Mucosa of descending colon (tissue), 3 donors: ENCODE results near the gene COL8A1. TPM values are rescaled to one million over a fixed set of nuclear protein-coding genes. Genes with fewer than 3 reads are reported as not detected.

Experiments used
- ATAC-seq: fragments of 200-7000 bp; cut with Tn5 transposase; one replicate; pipeline ENCODE4 v1.9.1; 2020; ENCODE audit warnings: mild to moderate bottlenecking, moderate library complexity
- DNase-seq, 3 donors: peaks; one replicate each; pipeline ENCODE4 v3.0.0-alpha.2; 2020
- H3K36me3 ChIP-seq: fragments of 200-600 bp; one replicate; pipeline ENCODE4 v1.8.0; 2021; ENCODE audit warnings: low read depth, mild to moderate bottlenecking
- H3K4me1 ChIP-seq: fragments of 200-600 bp; one replicate; pipeline ENCODE4 v1.8.0; 2021; ENCODE audit warnings: low read depth, mild to moderate bottlenecking
- H3K4me3 ChIP-seq: fragments of 200-600 bp; one replicate; pipeline ENCODE4 v1.8.0; 2021; ENCODE audit warnings: mild to moderate bottlenecking
- H3K9me3 ChIP-seq: fragments of 200-600 bp; one replicate; pipeline ENCODE4 v1.8.0; 2021; ENCODE audit warnings: mild to moderate bottlenecking
- intact Hi-C, 2 donors: fragments of 100-400 bp; cut with DNase I in 1 of 2; cut with micrococcal nuclease in 1 of 2; formaldehyde crosslinking; loops; one replicate each; pipeline versions ENCODE4 v1.11.0 to v1.11.1; 2022; cut with DNase I, micrococcal nuclease
- total RNA-seq, 3 donors: library from RNA; stranded (reverse); fragmentation: NEBNext Ultra II Directional in 2 of 3; extraction: Animal tissue kit (Norgen Biotek cat#: 25700) in 2 of 3; gene quantifications; one replicate each; pipeline versions ENCODE4 v1.2.1 to v1.2.4, GENCODE V29; 2021 to 2023
- TF ChIP-seq, protein P1 (sequence below): fragments of 200-600 bp; IDR thresholded peaks from one replicate; pipeline ENCODE4 v1.8.0; 2022; ENCODE audit warnings: antibody characterized with exemption, mild to moderate bottlenecking
- donor health status: DM: no; HTN: no; CAD: no; lungs with moderate emphysema.
- donor health status: DM: no; HTN: no; CAD: no.
- donor health status: DM: no; HTN: yes; CAD: no.

COL8A1 gene
- total RNA-seq, 3 donors from 2014 or later: 0.75 to 7.6 (median 3.8) TPM

DNA sequence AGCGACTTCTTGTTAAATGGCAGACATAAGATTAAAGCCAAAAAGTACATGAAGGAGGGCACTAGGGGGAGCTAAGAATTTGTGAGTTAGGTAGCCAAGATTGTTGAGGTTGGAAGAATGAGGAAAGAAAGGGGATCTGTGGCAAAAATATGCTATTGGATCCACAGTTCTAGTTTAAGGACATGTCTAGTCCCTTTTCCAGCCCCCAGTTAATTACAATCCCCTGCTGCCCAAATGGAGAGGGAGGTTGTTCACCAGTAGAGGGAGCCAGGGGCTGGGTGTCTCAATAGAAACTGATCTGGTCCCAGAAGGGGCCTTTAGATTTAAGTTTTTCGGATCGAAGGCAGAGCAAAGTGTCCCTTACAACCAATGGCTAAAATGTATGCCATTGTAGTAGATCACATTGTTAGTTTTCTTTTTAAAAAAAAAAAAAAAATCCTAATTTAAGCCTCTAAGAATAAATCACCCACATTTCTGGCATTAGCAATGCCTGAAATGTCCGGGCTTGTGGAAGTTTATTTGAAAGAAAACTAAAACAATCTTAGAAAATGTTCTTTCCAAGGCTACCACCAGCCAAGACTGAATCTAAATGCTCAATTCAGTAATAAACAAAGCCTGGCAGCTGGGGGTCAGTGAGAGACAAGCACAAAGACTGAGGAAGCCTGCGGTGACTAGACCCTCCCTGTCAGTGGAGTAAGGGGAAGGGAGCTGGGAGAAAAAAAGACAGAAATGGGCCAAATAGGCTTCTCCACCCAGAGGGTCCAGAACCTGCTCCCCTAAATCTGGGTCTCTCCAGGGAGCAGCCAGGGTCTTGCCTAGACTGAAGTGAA lies 7.1 kb downstream of the COL8A1 start:
- intact Hi-C loops: no loop called here
- DNase-seq (peak in 1 of 3 donors; percentile 27), ATAC-seq (no peak)
- no peaks in the 10 kb centered on the region for H3K36me3 ChIP-seq
- TF ChIP-seq, protein P1, sequence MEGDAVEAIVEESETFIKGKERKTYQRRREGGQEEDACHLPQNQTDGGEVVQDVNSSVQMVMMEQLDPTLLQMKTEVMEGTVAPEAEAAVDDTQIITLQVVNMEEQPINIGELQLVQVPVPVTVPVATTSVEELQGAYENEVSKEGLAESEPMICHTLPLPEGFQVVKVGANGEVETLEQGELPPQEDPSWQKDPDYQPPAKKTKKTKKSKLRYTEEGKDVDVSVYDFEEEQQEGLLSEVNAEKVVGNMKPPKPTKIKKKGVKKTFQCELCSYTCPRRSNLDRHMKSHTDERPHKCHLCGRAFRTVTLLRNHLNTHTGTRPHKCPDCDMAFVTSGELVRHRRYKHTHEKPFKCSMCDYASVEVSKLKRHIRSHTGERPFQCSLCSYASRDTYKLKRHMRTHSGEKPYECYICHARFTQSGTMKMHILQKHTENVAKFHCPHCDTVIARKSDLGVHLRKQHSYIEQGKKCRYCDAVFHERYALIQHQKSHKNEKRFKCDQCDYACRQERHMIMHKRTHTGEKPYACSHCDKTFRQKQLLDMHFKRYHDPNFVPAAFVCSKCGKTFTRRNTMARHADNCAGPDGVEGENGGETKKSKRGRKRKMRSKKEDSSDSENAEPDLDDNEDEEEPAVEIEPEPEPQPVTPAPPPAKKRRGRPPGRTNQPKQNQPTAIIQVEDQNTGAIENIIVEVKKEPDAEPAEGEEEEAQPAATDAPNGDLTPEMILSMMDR: peak; percentile 12
- H3K9me3 ChIP-seq: no peaks in the 10 kb centered on the region
- no peaks in the 10 kb centered on the region for H3K4me1 ChIP-seq
- no peak overlapping the region for H3K4me3 ChIP-seq

DNA sequence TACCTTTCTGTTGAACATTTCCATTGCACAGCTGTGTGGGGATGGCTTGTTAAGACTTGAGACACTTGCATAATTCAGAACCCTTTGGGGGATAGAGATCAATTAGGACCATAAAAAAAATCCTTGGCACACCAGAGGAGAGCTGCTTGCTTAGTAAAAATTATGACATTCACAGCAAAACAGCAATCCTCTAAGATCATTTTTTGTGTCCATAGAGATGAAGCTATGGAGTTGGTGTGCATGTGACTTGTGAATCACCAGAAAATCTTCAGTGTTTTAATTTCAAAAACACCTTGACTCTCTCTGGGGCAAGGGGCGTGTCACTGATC lies 7.7 kb downstream of the COL8A1 start:
- Histone ChIP-seq H3K4me3 (no peak overlapping the region), H3K4me1 (no peaks in the 10 kb centered on the region), H3K36me3 (no peaks in the 10 kb centered on the region), H3K9me3 (no peaks in the 10 kb centered on the region)
- ATAC-seq: no peak
- TF ChIP-seq, protein P1: no peak
- DNase-seq: no peak
- intact Hi-C loops: no loop called here

DNA sequence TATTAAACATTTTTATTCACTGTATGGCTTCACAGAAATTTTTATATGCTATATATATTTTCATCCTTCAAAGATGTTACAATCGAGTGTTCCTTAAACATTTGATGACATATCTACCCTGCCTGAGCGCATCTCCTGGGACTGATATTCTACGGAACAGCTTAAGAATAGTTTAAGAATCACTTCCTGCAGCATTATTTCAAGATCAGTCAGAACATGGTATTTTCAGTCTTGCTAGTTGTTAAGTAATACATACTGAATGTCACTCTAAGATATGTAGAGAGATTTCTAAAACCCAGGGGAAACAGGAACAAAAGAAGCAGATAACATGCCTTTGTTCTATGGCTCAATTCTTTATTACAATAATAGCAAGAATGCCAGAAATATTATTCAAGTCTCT lies 8.7 kb downstream of the COL8A1 start:
- H3K4me1 ChIP-seq: no peaks in the 10 kb centered on the region
- H3K9me3 ChIP-seq: no peaks in the 10 kb centered on the region
- TF ChIP-seq, protein P1: no peak
- no peaks in the 10 kb centered on the region for H3K36me3 ChIP-seq
- no peak overlapping the region for H3K4me3 ChIP-seq
- intact Hi-C loops: no loop called here
- ATAC-seq (no peak), DNase-seq (no peak)

DNA sequence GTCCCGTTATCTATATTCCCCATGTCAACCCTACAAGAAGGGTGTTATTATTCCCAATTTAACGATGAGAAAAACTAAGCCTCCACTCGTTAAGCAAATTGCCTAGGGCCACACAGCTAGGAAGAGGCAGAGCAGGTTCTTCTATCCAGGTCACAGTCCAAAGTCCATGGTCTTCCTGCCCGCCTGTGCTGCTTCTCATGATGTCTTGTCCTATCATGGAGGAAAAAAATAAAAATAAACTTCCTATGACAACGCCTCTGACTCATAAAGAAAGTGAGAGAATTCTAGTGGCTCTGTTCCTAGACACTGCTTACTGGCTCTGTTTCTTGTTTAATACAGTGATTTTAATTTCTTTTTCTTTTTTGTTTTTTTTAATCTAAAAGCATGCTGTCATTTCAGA lies 9.7 kb downstream of the COL8A1 start:
- Histone ChIP-seq H3K9me3 (no peaks in the 10 kb centered on the region), H3K4me3 (no peak overlapping the region), H3K4me1 (no peaks in the 10 kb centered on the region), H3K36me3 (no peaks in the 10 kb centered on the region)
- DNase-seq (peak in 2 of 3 donors; percentile 27 to 58), ATAC-seq (peak; percentile 91)
- intact Hi-C loops: no loop called here
- TF ChIP-seq, protein P1: no peak

DNA sequence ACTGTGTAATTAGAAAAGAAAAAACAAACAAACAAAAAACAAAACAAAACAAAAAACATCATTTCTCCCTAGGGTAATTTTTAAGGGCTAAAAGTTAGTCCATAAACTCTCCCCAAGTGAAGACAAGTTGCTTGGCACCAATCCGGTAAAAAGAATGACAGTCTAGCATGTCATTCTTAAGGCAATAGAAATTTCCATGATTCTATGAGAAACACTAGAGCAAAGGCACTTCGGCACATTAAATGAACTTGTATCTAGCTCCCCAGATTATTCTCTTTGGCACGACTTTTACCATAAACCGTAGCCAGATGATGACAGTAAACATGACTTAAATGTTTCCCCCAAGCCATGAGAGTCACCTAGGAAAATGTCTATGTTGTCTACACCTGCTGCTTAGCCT lies 10.1 kb downstream of the COL8A1 start:
- intact Hi-C loops: no loop called here
- Histone ChIP-seq H3K9me3 (no peaks in the 10 kb centered on the region), H3K4me3 (no peak overlapping the region), H3K4me1 (no peaks in the 10 kb centered on the region), H3K36me3 (no peaks in the 10 kb centered on the region)
- DNase-seq (no peak), ATAC-seq (no peak)
- TF ChIP-seq, protein P1: no peak
